Measurements from ENCODE around the gene IL37. TPM values are rescaled to one million over a fixed set of nuclear protein-coding genes. Genes with fewer than 3 reads are reported as not detected.

The IL37 gene
- not detected in 2 replicates for total RNA-seq

DNA sequence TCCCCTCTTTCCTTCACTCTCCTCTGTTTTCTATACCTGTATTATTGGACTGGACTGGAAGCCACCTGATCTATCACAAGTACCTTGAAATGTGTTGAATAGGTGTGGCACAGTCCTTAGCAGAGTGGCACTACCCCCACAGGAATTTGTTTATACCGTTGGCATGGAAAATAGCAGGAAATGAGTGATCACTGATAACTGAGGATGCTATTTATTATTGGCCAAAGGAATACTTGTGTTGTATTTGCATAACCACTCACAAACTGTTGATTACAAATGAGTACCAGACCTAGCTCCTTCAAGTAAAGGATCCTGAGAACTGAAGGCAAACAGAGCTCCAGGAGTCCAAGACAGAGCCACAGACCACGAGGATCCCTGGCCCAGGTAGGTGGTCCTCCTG, at the start of gene IL37:
TSS of gene IL37 (plus strand) at position 301 of the 400 bp plus-strand sequence. CDS start 1,848 bp downstream, outside the sequence.

Other genes with a start within 250 kb of the IL37 start
- not detected in 2 replicates for gene NT5DC4, start 190.1 kb upstream of the IL37 start, total RNA-seq
- gene CKAP2L, start 146.6 kb upstream of the IL37 start, total RNA-seq: 11.3 and 21.2 TPM in 2 replicates
- gene IL1A, start 126.7 kb upstream of the IL37 start, total RNA-seq: 305 and 483 TPM in 2 replicates
- 199 and 298 TPM in 2 replicates for gene IL1B, start 74.4 kb upstream of the IL37 start, total RNA-seq
- 5.0 and 9.3 TPM in 2 replicates for gene IL36G, start 66.8 kb downstream of the IL37 start, total RNA-seq
- not detected in 2 replicates for gene IL36A, start 94.3 kb downstream of the IL37 start, total RNA-seq
- not detected in 2 replicates for gene IL36B, start 141.7 kb downstream of the IL37 start, total RNA-seq
- gene IL36RN, start 148.0 kb downstream of the IL37 start, total RNA-seq: 0.15 and 1.0 TPM in 2 replicates
- gene IL1F10, start 156.8 kb downstream of the IL37 start, total RNA-seq: 0.08 and 1.3 TPM in 2 replicates
- 16.9 and 21.4 TPM in 2 replicates for gene IL1RN, start 216.4 kb downstream of the IL37 start, total RNA-seq